H1 (cell line): ENCODE data around the gene OTUD4. TPM values are rescaled to one million over a fixed set of nuclear protein-coding genes. Genes with fewer than 3 reads are reported as not detected.

Experiments
- CTCF ChIA-PET: fragments of 300-600 bp; sonication (Branson Sonifier 250); formaldehyde crosslinking; loops from one replicate; lab custom pipeline; 2021; ENCODE audit not compliant: partially characterized antibody; lab: Charles Lee
- POLR2A ChIA-PET: fragments of 300-600 bp; sonication (Branson Sonifier 250); formaldehyde crosslinking; loops from one replicate; lab custom pipeline; 2021; ENCODE audit warnings: inconsistent platforms; ENCODE audit not compliant: partially characterized antibody; lab: Charles Lee
- DNase-seq, 2 experiments: peaks; one replicate each; pipeline versions ENCODE4 v3.0.0 to v3.0.0-alpha.2; 2010 to 2022; ENCODE audit warnings: low spot score in 2 of 2, low read depth in 1 of 2, mixed read lengths in 1 of 2
- FAIRE-seq: peaks from 2 replicates; lab custom pipeline; 2011; peaks lifted over from hg19 to GRCh38; lab: Jason Lieb, UNC
- H2AFZ ChIP-seq: 2 replicates; pipeline ENCODE4 v1.8.1; 2012; ENCODE audit warnings: low read length, inconsistent platforms
- H2AK5ac ChIP-seq: 2 replicates; pipeline ENCODE4 v1.6.1; 2013; ENCODE audit warnings: low read depth, low read length
- H2BK120ac ChIP-seq: replicated peaks from 2 replicates; pipeline ENCODE3; 2013; ENCODE audit warnings: low read depth, low read length, inconsistent platforms
- H2BK12ac ChIP-seq: 2 replicates; pipeline ENCODE4 v1.6.1; 2013; ENCODE audit warnings: low read depth, low read length
- H2BK15ac ChIP-seq: 2 replicates; pipeline ENCODE4 v1.6.1; 2013; ENCODE audit warnings: low read length
- H2BK20ac ChIP-seq: 2 replicates; pipeline ENCODE4 v1.6.1; 2013; ENCODE audit warnings: low read length
- H2BK5ac ChIP-seq: 2 replicates; pipeline ENCODE4 v1.6.1; 2013; ENCODE audit warnings: low read depth, low read length
- H3K14ac ChIP-seq: 2 replicates; pipeline ENCODE4 v1.6.1; 2013; ENCODE audit warnings: inconsistent platforms; ENCODE audit not compliant: insufficient read length
- H3K18ac ChIP-seq: 2 replicates; pipeline ENCODE4 v1.6.1; 2013; ENCODE audit warnings: low read length; ENCODE audit errors: extremely low read depth
- H3K23ac ChIP-seq: 2 replicates; pipeline ENCODE4 v1.6.1; 2013; ENCODE audit warnings: inconsistent platforms; ENCODE audit not compliant: insufficient read length
- H3K23me2 ChIP-seq: 2 replicates; pipeline ENCODE4 v1.6.1; 2013; ENCODE audit warnings: low read depth, low read length
- H3K27ac ChIP-seq: 2 replicates; pipeline ENCODE4 v1.6.1; 2011; ENCODE audit warnings: low read depth, low read length, inconsistent platforms
- H3K27me3 ChIP-seq, 4 experiments: replicated peaks in 1 of 4; 1 replicate in 1 of 4; 2 replicates in 3 of 4; pipeline versions ENCODE4 v1.6.1 to v1.8.1; 2011 to 2013; ENCODE audit warnings: low read length in 3 of 4, mild to moderate bottlenecking in 3 of 4, inconsistent platforms in 2 of 4, mixed read lengths in 2 of 4, moderate library complexity in 1 of 4; ENCODE audit not compliant: control insufficient read depth in 3 of 4, insufficient read depth in 3 of 4; ENCODE audit errors: extremely low read depth in 1 of 4
- H3K36me3 ChIP-seq, 4 experiments: 2 replicates each; pipeline versions ENCODE4 v1.6.1 to v1.8.1; 2011 to 2013; ENCODE audit warnings: mild to moderate bottlenecking in 4 of 4, low read length in 3 of 4, moderate library complexity in 2 of 4, control low read depth in 1 of 4, inconsistent platforms in 1 of 4; ENCODE audit not compliant: insufficient read depth in 4 of 4, control insufficient read depth in 2 of 4
- H3K4ac ChIP-seq: replicated peaks from 2 replicates; pipeline ENCODE3; 2013; ENCODE audit warnings: low read length, low read depth, mixed read lengths, inconsistent platforms; ENCODE audit not compliant: insufficient read length
- H3K4me1 ChIP-seq, 4 experiments: replicated peaks in 1 of 4; 1 replicate in 1 of 4; 2 replicates in 3 of 4; pipeline versions ENCODE4 v1.6.1 to v1.8.1; 2011 to 2013; ENCODE audit warnings: low read length in 3 of 4, inconsistent platforms in 2 of 4, mixed read lengths in 1 of 4; ENCODE audit not compliant: insufficient read depth in 4 of 4, control insufficient read depth in 3 of 4
- H3K4me2 ChIP-seq, 2 experiments: 2 replicates each; pipeline versions ENCODE4 v1.6.1 to v1.8.1; 2011 to 2013; ENCODE audit warnings: low read depth in 2 of 2, low read length in 2 of 2, control low read depth in 1 of 2, inconsistent platforms in 1 of 2, mild to moderate bottlenecking in 1 of 2; ENCODE audit not compliant: insufficient read depth in 1 of 2
- H3K4me3 ChIP-seq, 4 experiments: fragments of 200-600, 300-600 bp in 1 of 4; sonication (generic), shearing (Covaris generic), sonication (Bioruptor Twin) in 1 of 4; 2 replicates each; pipeline versions ENCODE4 v1.5.1 to v1.8.1; 2011 to 2016; ENCODE audit warnings: low read length in 4 of 4, low read depth in 3 of 4, control low read depth in 2 of 4, inconsistent platforms in 2 of 4, mild to moderate bottlenecking in 2 of 4, mixed read lengths in 1 of 4, moderate library complexity in 1 of 4; ENCODE audit not compliant: insufficient read depth in 2 of 4; ENCODE audit errors: extremely low read depth in 1 of 4
- H3K56ac ChIP-seq: replicated peaks from 2 replicates; pipeline ENCODE3; 2013; ENCODE audit warnings: low read depth, mild to moderate bottlenecking, mixed read lengths, low read length, inconsistent platforms; ENCODE audit not compliant: insufficient read length
- H3K79me1 ChIP-seq: 2 replicates; pipeline ENCODE4 v1.6.1; 2013; ENCODE audit warnings: low read depth, low read length, control low read depth
- H3K79me2 ChIP-seq, 2 experiments: 2 replicates each; pipeline versions ENCODE4 v1.6.1 to v1.8.1; 2012 to 2013; ENCODE audit warnings: low read length in 2 of 2, mild to moderate bottlenecking in 2 of 2, inconsistent platforms in 1 of 2; ENCODE audit not compliant: insufficient read depth in 2 of 2, control insufficient read depth in 1 of 2
- H3K9ac ChIP-seq, 4 experiments: replicated peaks in 1 of 4; 1 replicate in 1 of 4; 2 replicates in 3 of 4; pipeline versions ENCODE4 v1.6.1 to v1.8.1; 2011 to 2013; ENCODE audit warnings: low read depth in 3 of 4, low read length in 3 of 4, control low read depth in 2 of 4, mild to moderate bottlenecking in 2 of 4, moderate library complexity in 2 of 4, inconsistent platforms in 1 of 4; ENCODE audit errors: extremely low read depth in 1 of 4
- H3K9me3 ChIP-seq, 2 experiments: 2 replicates each; pipeline versions ENCODE4 v1.6.1 to v1.8.1; 2012 to 2013; ENCODE audit warnings: mild to moderate bottlenecking in 2 of 2, moderate library complexity in 2 of 2, control low read depth in 1 of 2, inconsistent platforms in 1 of 2, low read depth in 1 of 2, low read length in 1 of 2, mixed read lengths in 1 of 2; ENCODE audit not compliant: insufficient read depth in 2 of 2
- H4K20me1 ChIP-seq, 2 experiments: replicated peaks in 1 of 2; 2 replicates each; pipeline versions ENCODE3 to v1.8.1; 2011 to 2013; ENCODE audit warnings: inconsistent platforms in 2 of 2, low read length in 2 of 2, mild to moderate bottlenecking in 1 of 2; ENCODE audit not compliant: insufficient read depth in 2 of 2, control insufficient read depth in 1 of 2
- H4K5ac ChIP-seq: 2 replicates; pipeline ENCODE4 v1.6.1; 2013; ENCODE audit warnings: low read length, low read depth, mixed read lengths, inconsistent platforms; ENCODE audit not compliant: insufficient read length
- H4K8ac ChIP-seq: 2 replicates; pipeline ENCODE4 v1.8.0; 2013; ENCODE audit warnings: mild to moderate bottlenecking, moderate library complexity, low read length, inconsistent platforms; ENCODE audit not compliant: insufficient read depth; ENCODE audit errors: extremely low read depth
- H4K91ac ChIP-seq: replicated peaks from 2 replicates; pipeline ENCODE3; 2013; ENCODE audit warnings: low read length, mixed read lengths, inconsistent platforms; ENCODE audit not compliant: insufficient read length
- KDM1A ChIP-seq: fragments of 200-600, 300-600 bp; sonication (generic); IDR thresholded peaks from 2 replicates; pipeline ENCODE4 v1.7.1; 2016; ENCODE audit warnings: mild to moderate bottlenecking, low read length, borderline replicate concordance
- RAD21 ChIP-seq, 2 experiments: IDR thresholded peaks in 1 of 2; conservative IDR thresholded peaks in 1 of 2; 2 replicates each; pipeline ENCODE4 v1.6.1; 2011; ENCODE audit warnings: low read depth in 2 of 2, low read length in 2 of 2, improper control_type of control experiment in 1 of 2, inconsistent platforms in 1 of 2, mild to moderate bottlenecking in 1 of 2, moderate library complexity in 1 of 2
- SIRT6 ChIP-seq: IDR thresholded peaks from one replicate; pipeline ENCODE4 v1.7.1; 2012; ENCODE audit warnings: low read length, inconsistent platforms
- WGBS, 2 experiments: shearing (Covaris generic) in 1 of 2; methylation state at CpG; one replicate each; pipeline versions ENCODE4 v1.1.6 to v1.1.7; 2013 to 2015; ENCODE audit warnings: low lambda C conversion rate in 2 of 2, mixed read lengths in 2 of 2, inconsistent platforms in 1 of 2, low coverage in 1 of 2, missing lambda C conversion rate in 1 of 2; ENCODE audit not compliant: insufficient replicate concordance in 2 of 2, insufficient coverage in 1 of 2, insufficient read length in 1 of 2; ENCODE audit errors: extremely low coverage in 1 of 2, missing lambda C conversion rate in 1 of 2; 5-methylcytosine and 5-hydroxymethylcytosine counted together
- polyA plus RNA-seq, 7 experiments: library from polyadenylated mRNA; depleted of rRNA in 3 of 7; stranded (reverse) in 5 of 7; unstranded in 2 of 7; fragments of >200 nt in 5 of 7; fragments of 200-250 nt in 2 of 7; gene quantifications; 1 replicate in 5 of 7; 2 replicates in 1 of 7; 4 replicates in 1 of 7; pipeline versions ENCODE4 v1.2.1 to v1.2.3, GENCODE V29; 2011 to 2013; ENCODE audit warnings: missing spikeins in 2 of 7, mixed read lengths in 2 of 7
- total RNA-seq: library from RNA; stranded (reverse); fragmentation: NEBNext Ultra II Directional; extraction: Animal tissue kit (Norgen Biotek cat#: 25700); gene quantifications from 2 replicates; pipeline ENCODE4 v1.2.1, GENCODE V29; 2021

Gene OTUD4
- total and polyA plus RNA-seq, 2 of the 8 experiments (the other 6 are each of a cell fraction or from before 2014, with no cell fraction given): 17.4 to 57.0 TPM

DNA sequence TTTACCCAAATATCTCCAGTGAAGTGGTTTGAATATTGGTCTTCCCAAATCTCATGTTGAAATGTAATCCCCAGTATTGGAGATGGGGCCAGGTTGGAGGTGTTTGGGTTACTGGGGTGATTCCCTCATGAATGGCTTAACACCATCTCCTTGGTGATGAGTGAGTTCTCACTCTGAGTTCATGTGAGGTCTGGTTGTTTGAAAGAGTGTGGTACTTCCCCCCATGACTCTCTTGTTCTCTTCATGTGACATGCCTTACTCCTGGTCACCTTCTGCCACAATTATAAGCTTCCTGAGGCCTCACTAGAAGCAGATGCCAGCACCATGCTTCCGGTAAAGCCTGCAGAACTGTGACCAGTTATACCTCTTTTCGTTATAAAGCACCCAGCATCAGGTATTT, 32.9 kb upstream of the OTUD4 start:
- H3K23ac ChIP-seq: no peak overlapping the region
- no peaks in the 10 kb centered on the region for H4K20me1 ChIP-seq
- no peaks in the 10 kb centered on the region for H3K27me3 ChIP-seq
- H3K4me3 ChIP-seq: no peak overlapping the region
- no peak overlapping the region for H4K91ac ChIP-seq
- H3K79me1 ChIP-seq: no peaks in the 10 kb centered on the region
- FAIRE-seq (no peak), DNase-seq (no peak)
- H3K4me2 ChIP-seq: no peak overlapping the region
- H3K27ac ChIP-seq: no peak overlapping the region
- H3K4me1 ChIP-seq: peaks cover 0 to 3% (median 0%) of the 10 kb centered on the region in 4 experiments; a peak in 1 of 7 replicates
- no peak overlapping the region for H3K56ac ChIP-seq
- no peaks in the 10 kb centered on the region for H3K9me3 ChIP-seq
- H3K79me2 ChIP-seq: no peaks in the 10 kb centered on the region
- H2BK20ac ChIP-seq: no peak overlapping the region
- no peak overlapping the region for H3K9ac ChIP-seq
- H3K36me3 ChIP-seq: no peaks in the 10 kb centered on the region
- WGBS, 2 experiments: 87% methylated on average over 2 of the region's 2 CpGs; no CpG with 5 or more reads in 1 of the 2 experiments
- no peak overlapping the region for H3K14ac ChIP-seq
- no peak overlapping the region for H2BK12ac ChIP-seq
- no peak overlapping the region for H4K8ac ChIP-seq
- H2BK5ac ChIP-seq: no peak overlapping the region
- POLR2A ChIA-PET: no interaction called here
- CTCF ChIA-PET: no interaction called here
- no peak overlapping the region for H2AK5ac ChIP-seq
- no peaks in the 10 kb centered on the region for H3K23me2 ChIP-seq
- no peak overlapping the region for H3K4ac ChIP-seq
- no peak overlapping the region for H2AFZ ChIP-seq
- H3K18ac ChIP-seq: no peak overlapping the region
- H2BK15ac ChIP-seq: no peak overlapping the region
- H2BK120ac ChIP-seq: no peak overlapping the region
- no peak overlapping the region for H4K5ac ChIP-seq
- TF ChIP-seq KDM1A (no peak), SIRT6 (no peak), RAD21 (IDR thresholded peaks at IDR 0.05 in 1 of 2, conservative IDR thresholded peaks at IDR 0.05 in 1 of 2; ENCODE audit: low read depth in 2 of 2, low read length in 2 of 2) (no peak)
